Measurements from ENCODE around the gene DGCR8. TPM values are rescaled to one million over a fixed set of nuclear protein-coding genes. Genes with fewer than 3 reads are reported as not detected.

The DGCR8 gene
- total RNA-seq, 6 experiments from 2014 or later, result 11.4 to 27.2 (median 16.1) TPM

DNA sequence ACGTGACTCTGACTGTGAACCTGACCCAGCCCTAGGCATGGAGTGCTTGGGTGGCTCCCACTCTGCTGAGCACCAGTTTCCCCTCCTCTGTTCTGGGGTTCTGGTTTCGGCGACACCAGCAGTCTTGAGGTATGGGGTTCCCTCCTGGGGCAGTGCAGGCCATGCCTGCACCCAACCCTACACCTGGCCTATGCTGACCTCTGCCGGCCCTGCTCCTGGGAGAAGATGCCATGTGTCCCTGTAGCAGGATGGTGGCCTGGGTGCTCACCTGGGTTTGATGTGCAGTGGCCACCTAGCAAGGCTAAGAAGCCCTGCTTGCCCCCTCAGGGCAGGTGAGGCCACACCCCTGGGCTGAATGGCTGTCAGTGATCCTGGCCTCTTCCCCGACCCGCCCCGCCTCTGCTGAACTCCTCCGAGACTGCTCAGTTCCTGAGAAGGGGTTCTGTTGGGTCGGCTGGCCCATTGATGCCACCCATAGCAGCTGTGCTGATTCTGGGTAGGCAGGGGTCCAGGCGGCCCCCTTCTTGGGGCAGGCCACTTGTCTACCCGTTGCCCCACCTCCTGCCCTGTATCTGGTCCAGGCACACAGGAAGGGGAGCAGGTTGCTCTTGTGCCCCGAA lies 54.0 kb downstream of the DGCR8 start:
- H3K36me3 ChIP-seq, result no peaks in the 10 kb centered on the region
- intact Hi-C loops (cut with DNase I), result no loop called here
- H3K9me3 ChIP-seq, result no peaks in the 10 kb centered on the region
- H3K4me1 ChIP-seq, result peaks cover 0 to 19% (median 9%) of the 10 kb centered on the region in 4 donors
- DNase-seq, result no peak
- H3K4me3 ChIP-seq, result no peak overlapping the region
- ATAC-seq, result no peak
- no CpG with 5 or more reads among the region's 12 CpGs for WGBS (ENCODE audit: insufficient coverage, low coverage, low lambda C conversion rate, missing lambda C conversion rate)
- no peak for TF ChIP-seq POLR2A (IDR thresholded peaks at IDR 0.05)
- TF ChIP-seq, protein P1, sequence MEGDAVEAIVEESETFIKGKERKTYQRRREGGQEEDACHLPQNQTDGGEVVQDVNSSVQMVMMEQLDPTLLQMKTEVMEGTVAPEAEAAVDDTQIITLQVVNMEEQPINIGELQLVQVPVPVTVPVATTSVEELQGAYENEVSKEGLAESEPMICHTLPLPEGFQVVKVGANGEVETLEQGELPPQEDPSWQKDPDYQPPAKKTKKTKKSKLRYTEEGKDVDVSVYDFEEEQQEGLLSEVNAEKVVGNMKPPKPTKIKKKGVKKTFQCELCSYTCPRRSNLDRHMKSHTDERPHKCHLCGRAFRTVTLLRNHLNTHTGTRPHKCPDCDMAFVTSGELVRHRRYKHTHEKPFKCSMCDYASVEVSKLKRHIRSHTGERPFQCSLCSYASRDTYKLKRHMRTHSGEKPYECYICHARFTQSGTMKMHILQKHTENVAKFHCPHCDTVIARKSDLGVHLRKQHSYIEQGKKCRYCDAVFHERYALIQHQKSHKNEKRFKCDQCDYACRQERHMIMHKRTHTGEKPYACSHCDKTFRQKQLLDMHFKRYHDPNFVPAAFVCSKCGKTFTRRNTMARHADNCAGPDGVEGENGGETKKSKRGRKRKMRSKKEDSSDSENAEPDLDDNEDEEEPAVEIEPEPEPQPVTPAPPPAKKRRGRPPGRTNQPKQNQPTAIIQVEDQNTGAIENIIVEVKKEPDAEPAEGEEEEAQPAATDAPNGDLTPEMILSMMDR (IDR thresholded peaks at IDR 0.05), result no peak
- no peaks in the 10 kb centered on the region for H3K27me3 ChIP-seq
- H3K27ac ChIP-seq, result no peak overlapping the region

DNA sequence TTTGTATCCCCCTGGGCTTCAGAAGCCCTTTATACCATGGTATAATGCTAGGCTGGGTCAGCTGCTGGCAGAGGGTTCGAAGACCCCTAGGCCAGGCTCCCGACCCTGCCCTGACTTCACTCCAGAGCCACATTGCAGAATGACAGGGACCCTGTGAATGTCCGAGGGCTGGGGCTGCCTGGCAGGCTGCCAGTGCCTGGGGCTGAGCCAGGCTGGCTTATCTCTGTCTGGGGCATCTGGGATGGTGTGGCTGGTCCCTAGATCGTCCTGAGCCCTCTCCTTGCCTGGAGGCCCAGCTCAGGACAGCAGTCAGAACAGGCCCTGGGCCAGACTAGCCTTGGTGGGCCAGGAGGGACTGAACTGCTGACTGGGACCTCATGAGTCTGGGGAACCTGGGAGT lies 55.2 kb downstream of the DGCR8 start:
- ATAC-seq (no peak), DNase-seq (no peak)
- H3K36me3 ChIP-seq, result no peaks in the 10 kb centered on the region
- no peak overlapping the region for H3K27ac ChIP-seq
- TF ChIP-seq, protein P1 (IDR thresholded peaks at IDR 0.05), result no peak
- TF ChIP-seq POLR2A (IDR thresholded peaks at IDR 0.05), result no peak
- intact Hi-C loops (cut with DNase I), result no loop called here
- H3K27me3 ChIP-seq, result no peaks in the 10 kb centered on the region
- peaks cover 0 to 9% (median 4%) of the 10 kb centered on the region in 4 donors for H3K4me1 ChIP-seq
- H3K9me3 ChIP-seq, result no peaks in the 10 kb centered on the region
- no CpG with 5 or more reads among the region's 4 CpGs for WGBS (ENCODE audit: insufficient coverage, low coverage, low lambda C conversion rate, missing lambda C conversion rate)
- H3K4me3 ChIP-seq, result no peak overlapping the region

DNA sequence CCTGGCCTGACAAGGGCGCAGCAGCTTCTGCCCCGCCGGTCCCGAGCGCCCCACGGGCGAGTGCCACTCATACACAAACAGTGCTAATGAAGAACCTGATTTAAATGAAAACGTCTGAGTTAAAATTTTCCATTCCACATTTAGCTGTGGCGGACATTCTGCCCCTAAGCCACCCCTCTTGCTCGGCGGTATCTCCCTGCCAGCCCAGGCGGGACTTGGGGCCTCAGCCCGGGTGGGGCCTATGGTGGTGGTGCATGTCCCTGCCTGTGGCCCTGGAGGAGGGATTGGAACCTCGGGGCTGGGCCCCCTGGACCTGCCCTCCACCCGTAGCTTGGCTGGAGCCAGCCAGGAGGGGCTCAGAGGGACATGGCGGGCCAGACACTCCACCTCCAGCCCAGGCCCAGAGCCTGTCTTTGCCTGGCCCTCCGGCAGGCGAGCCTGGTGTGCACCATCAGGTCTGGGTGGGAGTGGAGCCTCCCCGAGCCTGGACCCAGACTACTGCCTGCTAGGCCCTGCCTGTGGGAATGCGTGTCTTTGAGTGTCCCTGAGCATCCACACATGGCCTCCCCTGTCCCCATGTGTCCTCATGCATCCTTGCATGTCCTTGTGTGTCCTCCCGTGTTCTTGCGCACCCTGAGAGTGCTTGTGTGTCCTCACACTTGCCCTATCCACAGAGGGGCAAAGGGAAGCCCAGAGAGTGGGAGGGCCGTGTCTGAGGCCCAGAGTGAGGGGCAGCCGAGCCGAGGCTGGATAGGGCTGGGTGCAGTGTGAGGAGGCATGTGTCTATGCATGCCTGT lies 56.0 kb downstream of the DGCR8 start:
- H3K9me3 ChIP-seq, result no peaks in the 10 kb centered on the region
- TF ChIP-seq POLR2A (IDR thresholded peaks at IDR 0.05), result no peak
- TF ChIP-seq, protein P1 (IDR thresholded peaks at IDR 0.05), result no peak
- DNase-seq (no peak), ATAC-seq (no peak)
- H3K4me1 ChIP-seq, result peaks cover 0 to 9% (median 4%) of the 10 kb centered on the region in 4 donors
- no CpG with 5 or more reads among the region's 25 CpGs for WGBS (ENCODE audit: insufficient coverage, low coverage, low lambda C conversion rate, missing lambda C conversion rate)
- no peak overlapping the region for H3K27ac ChIP-seq
- H3K36me3 ChIP-seq, result no peaks in the 10 kb centered on the region
- intact Hi-C loops (cut with DNase I), result no loop called here
- no peaks in the 10 kb centered on the region for H3K27me3 ChIP-seq
- H3K4me3 ChIP-seq, result no peak overlapping the region

DNA sequence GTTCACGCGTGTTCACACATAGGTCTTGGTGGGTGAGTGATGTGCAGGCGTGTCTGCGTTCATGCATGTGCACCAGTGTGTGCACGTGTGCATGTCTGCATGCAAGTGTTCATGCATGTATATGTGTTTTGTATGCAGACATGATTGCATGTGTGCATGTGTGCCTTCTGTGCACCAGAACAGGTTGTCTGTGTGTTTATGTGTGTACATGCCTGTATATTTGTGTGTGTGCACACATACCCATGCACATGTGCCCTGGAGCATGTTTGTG lies 56.5 kb downstream of the DGCR8 start:
- Histone ChIP-seq H3K9me3 (no peaks in the 10 kb centered on the region), H3K27ac (no peak overlapping the region), H3K27me3 (no peaks in the 10 kb centered on the region), H3K36me3 (no peaks in the 10 kb centered on the region), H3K4me1 (peaks cover 0 to 9% (median 4%) of the 10 kb centered on the region in 4 donors), H3K4me3 (no peak overlapping the region)
- DNase-seq (no peak), ATAC-seq (no peak)
- 100% methylated on average over 1 of the region's 5 CpGs for WGBS (ENCODE audit: insufficient coverage, low coverage, low lambda C conversion rate, missing lambda C conversion rate)
- intact Hi-C loops (cut with DNase I), result no loop called here
- TF ChIP-seq, protein P1 (IDR thresholded peaks at IDR 0.05), result no peak
- no peak for TF ChIP-seq POLR2A (IDR thresholded peaks at IDR 0.05)

Data from right lobe of liver (tissue), 6 donors.